Measurements from ENCODE around the gene ESYT1. TPM values are rescaled to one million over a fixed set of nuclear protein-coding genes. Genes with fewer than 3 reads are reported as not detected.

Gene ESYT1
- total and polyA plus RNA-seq, 10 of the 15 experiments (the other 5 are each of a cell fraction or from before 2014, with no cell fraction given): 47.5 to 120 (median 87.1) TPM

DNA sequence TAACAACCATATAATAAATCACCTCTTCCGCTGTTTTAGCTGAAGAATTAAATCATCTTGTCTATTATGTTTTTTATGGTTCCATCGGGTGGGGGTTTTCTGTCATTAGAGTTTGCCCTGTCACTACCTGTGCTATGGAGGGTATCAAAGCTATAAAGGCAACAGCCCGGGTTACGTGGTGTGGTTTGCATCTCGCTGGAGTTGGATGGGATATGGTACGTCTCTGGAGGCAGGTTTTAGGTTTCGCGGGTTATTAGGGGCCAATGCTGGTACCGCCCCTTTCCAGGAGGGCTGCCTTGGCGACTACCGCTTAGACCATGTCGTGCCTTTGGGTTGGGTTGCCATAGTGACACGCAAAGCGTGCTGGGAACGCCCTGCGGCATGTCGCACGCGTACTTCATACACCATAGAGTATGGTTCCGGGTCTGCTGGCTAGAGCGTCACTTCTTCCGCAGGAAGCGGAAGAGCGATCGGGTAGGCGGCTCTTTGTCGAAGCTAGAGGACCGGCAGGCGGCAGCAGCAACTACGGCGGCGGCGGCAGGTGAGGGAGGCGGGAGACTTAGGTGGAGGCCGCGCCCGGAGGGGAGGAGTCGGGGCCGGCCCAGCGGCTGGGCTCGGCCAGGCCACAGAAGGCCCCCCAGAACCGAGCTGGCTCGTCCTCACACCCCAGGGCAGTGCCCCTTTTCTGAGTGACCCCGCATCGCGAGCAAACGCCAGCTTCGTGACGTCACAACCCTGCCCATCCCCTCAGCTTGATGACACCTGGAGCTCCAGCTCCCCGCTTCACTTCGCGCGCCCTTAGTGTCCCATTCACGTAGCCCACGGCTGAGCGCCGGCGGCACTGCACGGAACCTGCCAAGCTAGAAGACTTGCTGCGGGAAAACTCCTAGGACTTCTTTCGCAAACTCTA is 10.0 kb upstream of the ESYT1 start, which contains the start of gene ZC3H10 (continued):
- TF ChIP-seq, protein P1, sequence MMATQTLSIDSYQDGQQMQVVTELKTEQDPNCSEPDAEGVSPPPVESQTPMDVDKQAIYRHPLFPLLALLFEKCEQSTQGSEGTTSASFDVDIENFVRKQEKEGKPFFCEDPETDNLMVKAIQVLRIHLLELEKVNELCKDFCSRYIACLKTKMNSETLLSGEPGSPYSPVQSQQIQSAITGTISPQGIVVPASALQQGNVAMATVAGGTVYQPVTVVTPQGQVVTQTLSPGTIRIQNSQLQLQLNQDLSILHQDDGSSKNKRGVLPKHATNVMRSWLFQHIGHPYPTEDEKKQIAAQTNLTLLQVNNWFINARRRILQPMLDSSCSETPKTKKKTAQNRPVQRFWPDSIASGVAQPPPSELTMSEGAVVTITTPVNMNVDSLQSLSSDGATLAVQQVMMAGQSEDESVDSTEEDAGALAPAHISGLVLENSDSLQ (IDR thresholded peaks at IDR 0.05): peak; percentile 83
- TF ChIP-seq RAD51 (IDR thresholded peaks at IDR 0.05) (no peak), CBX3 (IDR thresholded peaks at IDR 0.05; ENCODE audit: borderline replicate concordance, low read depth) (no peak), ZNF207 (IDR thresholded peaks at IDR 0.05; ENCODE audit: borderline replicate concordance) (peak; percentile 88), TCF3 (IDR thresholded peaks at IDR 0.05; ENCODE audit: borderline replicate concordance, insufficient read depth, low read depth, low read length) (0 out of 2 replicates have a peak, but pooled peaks have one; percentile 49), IKZF2 (IDR thresholded peaks at IDR 0.05) (no peak), JUND (IDR thresholded peaks at IDR 0.05; ENCODE audit: low read depth, low read length) (no peak)
- TF ChIP-seq, protein P2, sequence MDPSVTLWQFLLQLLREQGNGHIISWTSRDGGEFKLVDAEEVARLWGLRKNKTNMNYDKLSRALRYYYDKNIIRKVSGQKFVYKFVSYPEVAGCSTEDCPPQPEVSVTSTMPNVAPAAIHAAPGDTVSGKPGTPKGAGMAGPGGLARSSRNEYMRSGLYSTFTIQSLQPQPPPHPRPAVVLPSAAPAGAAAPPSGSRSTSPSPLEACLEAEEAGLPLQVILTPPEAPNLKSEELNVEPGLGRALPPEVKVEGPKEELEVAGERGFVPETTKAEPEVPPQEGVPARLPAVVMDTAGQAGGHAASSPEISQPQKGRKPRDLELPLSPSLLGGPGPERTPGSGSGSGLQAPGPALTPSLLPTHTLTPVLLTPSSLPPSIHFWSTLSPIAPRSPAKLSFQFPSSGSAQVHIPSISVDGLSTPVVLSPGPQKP (IDR thresholded peaks at IDR 0.05; ENCODE audit: low read depth, low read length): peak; percentile 96
- TF ChIP-seq, protein P3, sequence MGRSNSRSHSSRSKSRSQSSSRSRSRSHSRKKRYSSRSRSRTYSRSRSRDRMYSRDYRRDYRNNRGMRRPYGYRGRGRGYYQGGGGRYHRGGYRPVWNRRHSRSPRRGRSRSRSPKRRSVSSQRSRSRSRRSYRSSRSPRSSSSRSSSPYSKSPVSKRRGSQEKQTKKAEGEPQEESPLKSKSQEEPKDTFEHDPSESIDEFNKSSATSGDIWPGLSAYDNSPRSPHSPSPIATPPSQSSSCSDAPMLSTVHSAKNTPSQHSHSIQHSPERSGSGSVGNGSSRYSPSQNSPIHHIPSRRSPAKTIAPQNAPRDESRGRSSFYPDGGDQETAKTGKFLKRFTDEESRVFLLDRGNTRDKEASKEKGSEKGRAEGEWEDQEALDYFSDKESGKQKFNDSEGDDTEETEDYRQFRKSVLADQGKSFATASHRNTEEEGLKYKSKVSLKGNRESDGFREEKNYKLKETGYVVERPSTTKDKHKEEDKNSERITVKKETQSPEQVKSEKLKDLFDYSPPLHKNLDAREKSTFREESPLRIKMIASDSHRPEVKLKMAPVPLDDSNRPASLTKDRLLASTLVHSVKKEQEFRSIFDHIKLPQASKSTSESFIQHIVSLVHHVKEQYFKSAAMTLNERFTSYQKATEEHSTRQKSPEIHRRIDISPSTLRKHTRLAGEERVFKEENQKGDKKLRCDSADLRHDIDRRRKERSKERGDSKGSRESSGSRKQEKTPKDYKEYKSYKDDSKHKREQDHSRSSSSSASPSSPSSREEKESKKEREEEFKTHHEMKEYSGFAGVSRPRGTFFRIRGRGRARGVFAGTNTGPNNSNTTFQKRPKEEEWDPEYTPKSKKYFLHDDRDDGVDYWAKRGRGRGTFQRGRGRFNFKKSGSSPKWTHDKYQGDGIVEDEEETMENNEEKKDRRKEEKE (IDR thresholded peaks at IDR 0.05): no peak
